Lower lobe of right lung (tissue), 2 donors: ENCODE data around the gene SRRD. TPM values are rescaled to one million over a fixed set of nuclear protein-coding genes. Genes with fewer than 3 reads are reported as not detected.

ENCODE experiments used
- ATAC-seq, 2 donors: fragments of 200-7000 bp; cut with Tn5 transposase; one replicate each; pipeline ENCODE4 v1.9.1; 2020 to 2022; ENCODE audit warnings: mild to moderate bottlenecking in 2 of 2, moderate library complexity in 2 of 2
- DNase-seq: peaks from one replicate; pipeline ENCODE4 v3.0.0-alpha.2; 2020
- H3K27ac ChIP-seq: fragments of 200-600 bp; one replicate; pipeline ENCODE4 v1.8.0; 2022
- H3K27me3 ChIP-seq: fragments of 200-600 bp; one replicate; pipeline ENCODE4 v1.8.0; 2022; ENCODE audit warnings: low read depth
- H3K36me3 ChIP-seq: fragments of 200-600 bp; one replicate; pipeline ENCODE4 v1.8.0; 2022; ENCODE audit warnings: mild to moderate bottlenecking
- H3K4me1 ChIP-seq: fragments of 200-600 bp; one replicate; pipeline ENCODE4 v1.8.0; 2022
- H3K4me3 ChIP-seq: fragments of 200-600 bp; one replicate; pipeline ENCODE4 v1.8.0; 2022; ENCODE audit warnings: mild to moderate bottlenecking
- H3K9me3 ChIP-seq: fragments of 200-600 bp; one replicate; pipeline ENCODE4 v1.8.0; 2022
- CTCF ChIP-seq: fragments of 200-600 bp; IDR thresholded peaks from one replicate; pipeline ENCODE4 v1.8.0; 2022; ENCODE audit warnings: antibody characterized with exemption, mild to moderate bottlenecking
- intact Hi-C: fragments of 100-400 bp; cut with DNase I; formaldehyde crosslinking; loops from one replicate; pipeline ENCODE4 v1.11.0; 2022
- total RNA-seq: library from RNA; stranded (reverse); fragmentation: NEBNext Ultra II Directional; extraction: Animal tissue kit (Norgen Biotek cat#: 25700); gene quantifications from one replicate; pipeline ENCODE4 v1.2.1, GENCODE V29; 2021
- donor health status: DM: no; HTN: yes; CAD: no; lungs with severe emphysema.

The SRRD gene
- total RNA-seq, 1 donor from 2014 or later: 18.1 TPM

- H3K27me3 ChIP-seq: no peaks in the 10 kb centered on the region
- no peaks in the 10 kb centered on the region for H3K9me3 ChIP-seq
- no peak overlapping the region for H3K27ac ChIP-seq
- DNase-seq (no peak), ATAC-seq (no peak)
- peaks cover 8% of the 10 kb centered on the region for H3K36me3 ChIP-seq
- no peak for TF ChIP-seq CTCF
- H3K4me3 ChIP-seq: no peak overlapping the region
- H3K4me1 ChIP-seq: peaks cover 24% of the 10 kb centered on the region
- intact Hi-C loops: no loop called here
Measured at GRCh38 chr22:26514419-26515161, 30.9 kb downstream of the SRRD start.

- no peak overlapping the region for H3K4me3 ChIP-seq
- no peaks in the 10 kb centered on the region for H3K36me3 ChIP-seq
- no peak for ATAC-seq
- no peaks in the 10 kb centered on the region for H3K9me3 ChIP-seq
- H3K4me1 ChIP-seq: peaks cover 21% of the 10 kb centered on the region
- H3K27ac ChIP-seq: no peak overlapping the region
- no peak for DNase-seq
- no peaks in the 10 kb centered on the region for H3K27me3 ChIP-seq
- intact Hi-C loops: no loop called here
- no peak for TF ChIP-seq CTCF
Measured at GRCh38 chr22:26515931-26516330, 32.3 kb downstream of the SRRD start.

GRCh38 chr22:26516503-26516902 lies 32.8 kb downstream of the SRRD start:
- H3K9me3 ChIP-seq: no peaks in the 10 kb centered on the region
- H3K27me3 ChIP-seq: no peaks in the 10 kb centered on the region
- H3K4me3 ChIP-seq: no peak overlapping the region
- no peak for TF ChIP-seq CTCF
- DNase-seq: no peak
- peaks cover 15% of the 10 kb centered on the region for H3K4me1 ChIP-seq
- H3K36me3 ChIP-seq: no peaks in the 10 kb centered on the region
- no peak overlapping the region for H3K27ac ChIP-seq
- no peak for ATAC-seq
- intact Hi-C loops: no loop called here

- no peak for TF ChIP-seq CTCF
- DNase-seq (no peak), ATAC-seq (no peak)
- Histone ChIP-seq H3K36me3 (peaks cover 5% of the 10 kb centered on the region), H3K27me3 (no peaks in the 10 kb centered on the region), H3K4me1 (peaks cover 12% of the 10 kb centered on the region), H3K9me3 (no peaks in the 10 kb centered on the region), H3K27ac (peak overlapping the region; percentile 6), H3K4me3 (no peak overlapping the region)
- intact Hi-C loops: no loop called here
Measured at GRCh38 chr22:26517429-26517828, 33.8 kb downstream of the SRRD start.

GRCh38 chr22:26522012-26522411 lies 38.3 kb downstream of the SRRD start:
- no peak for TF ChIP-seq CTCF
- intact Hi-C loops: no loop called here
- ATAC-seq (no peak), DNase-seq (no peak)
- H3K4me1 ChIP-seq: no peaks in the 10 kb centered on the region
- H3K36me3 ChIP-seq: peaks cover 40% of the 10 kb centered on the region
- no peak overlapping the region for H3K27ac ChIP-seq
- no peak overlapping the region for H3K4me3 ChIP-seq
- H3K27me3 ChIP-seq: no peaks in the 10 kb centered on the region
- no peaks in the 10 kb centered on the region for H3K9me3 ChIP-seq
